Activated gamma-delta T cell (primary cell): ENCODE measurements around the gene GGA1.
"Not testable (repeated sequence)": the region's sequence is repeated elsewhere in the genome, so short reads cannot be mapped to it uniquely, and the experiment has no call there.

Experiments
- DNase-seq: peaks from one replicate; lab custom pipeline; 2025; lab: John Stamatoyannopoulos, UW

GGA1 gene

GRCh38 chr22:37609240-37610152 is 862 bp downstream of the GGA1 start:
- no peak for DNase-seq

- not testable (repeated sequence) for DNase-seq
Observed at GRCh38 chr22:37610153-37610475, 1.5 kb downstream of the GGA1 start.

- no peak for DNase-seq
Observed at GRCh38 chr22:37610480-37611129, 2.0 kb downstream of the GGA1 start.

- DNase-seq = no peak
Observed at GRCh38 chr22:37611207-37611606, 2.6 kb downstream of the GGA1 start.

GRCh38 chr22:37616201-37617083 is 7.8 kb downstream of the GGA1 start:
- DNase-seq = no peak

GRCh38 chr22:37617431-37617830 is 8.8 kb downstream of the GGA1 start:
- no peak for DNase-seq

- DNase-seq = no peak
Observed at GRCh38 chr22:37618072-37618656, 9.5 kb downstream of the GGA1 start.

- DNase-seq = no peak
Observed at GRCh38 chr22:37618674-37619073, 10.0 kb downstream of the GGA1 start.

GRCh38 chr22:37619991-37620390 is 11.4 kb downstream of the GGA1 start:
- DNase-seq = no peak

- no peak for DNase-seq
Observed at GRCh38 chr22:37621352-37621860, 12.8 kb downstream of the GGA1 start.

- no peak for DNase-seq
Observed at GRCh38 chr22:37623075-37624016, 14.7 kb downstream of the GGA1 start.

GRCh38 chr22:37624017-37624365 is 15.4 kb downstream of the GGA1 start:
- no peak for DNase-seq

- no peak for DNase-seq
Observed at GRCh38 chr22:37624876-37625275, 16.2 kb downstream of the GGA1 start.

GRCh38 chr22:37625737-37626136 is 17.1 kb downstream of the GGA1 start:
- DNase-seq = no peak

GRCh38 chr22:37626144-37626543 is 17.5 kb downstream of the GGA1 start:
- no peak for DNase-seq

GRCh38 chr22:37626556-37627075 is 18.0 kb downstream of the GGA1 start:
- no peak for DNase-seq

GRCh38 chr22:37627121-37627520 is 18.5 kb downstream of the GGA1 start:
- no peak for DNase-seq

GRCh38 chr22:37627545-37627944 is 18.9 kb downstream of the GGA1 start:
- no peak for DNase-seq

- DNase-seq = no peak
Observed at GRCh38 chr22:37628830-37629229, 20.2 kb downstream of the GGA1 start.

GRCh38 chr22:37629928-37630327 is 21.3 kb downstream of the GGA1 start:
- no peak for DNase-seq
